SK-N-SH (cell line): ENCODE measurements around the gene ATG9A.

Experiments used
- FOXJ3 ChIP-seq: sonication (generic); formaldehyde crosslinking; IDR thresholded peaks from 2 replicates; pipeline ENCODE4 v1.5.1; 2020; ENCODE audit warnings: mild to moderate bottlenecking, missing genetic modification reagents
- MAX ChIP-seq: IDR thresholded peaks from 2 replicates; pipeline ENCODE4 v1.4.0; 2012; ENCODE audit warnings: low read depth
- MXI1 ChIP-seq: IDR thresholded peaks from 2 replicates; pipeline ENCODE4 v1.6.1; 2012; ENCODE audit warnings: mild to moderate bottlenecking, low read depth, low read length, improper control_type of control experiment
- POLR2AphosphoS5 ChIP-seq: IDR thresholded peaks from 2 replicates; pipeline ENCODE4 v1.6.1; 2012; ENCODE audit warnings: low read depth, low read length
- RXRA ChIP-seq: IDR thresholded peaks from 2 replicates; pipeline ENCODE4 v1.4.0; 2012; ENCODE audit warnings: low read depth, mild to moderate bottlenecking, borderline replicate concordance

GRCh38 chr2:219182331-219183150 is 46.9 kb downstream of the ATG9A start:
- TF ChIP-seq POLR2AphosphoS5, result no peak
- no peak for TF ChIP-seq MXI1
- no peak for TF ChIP-seq FOXJ3 (CRISPR knock-in tag)
- TF ChIP-seq MAX, result no peak
- TF ChIP-seq RXRA, result no peak
